Epithelial cell of esophagus (primary cell): Measurements from ENCODE around the gene SLC13A2.

ENCODE experiments used
- DNase-seq: peaks from one replicate; pipeline ENCODE4 v3.0.0; 2010; ENCODE audit warnings: low read depth
- H3K4me3 ChIP-seq: 2 replicates; pipeline ENCODE4 v1.5.1; 2011; ENCODE audit warnings: mild to moderate bottlenecking, low read length, control low read depth
- TF ChIP-seq, protein P1 (sequence below): IDR thresholded peaks from 2 replicates; pipeline ENCODE4 v1.5.1; 2011; ENCODE audit warnings: low read depth, mild to moderate bottlenecking, low read length, control low read depth, inconsistent platforms; ENCODE audit not compliant: insufficient read depth; ENCODE audit errors: missing control alignments

The SLC13A2 gene

DNA sequence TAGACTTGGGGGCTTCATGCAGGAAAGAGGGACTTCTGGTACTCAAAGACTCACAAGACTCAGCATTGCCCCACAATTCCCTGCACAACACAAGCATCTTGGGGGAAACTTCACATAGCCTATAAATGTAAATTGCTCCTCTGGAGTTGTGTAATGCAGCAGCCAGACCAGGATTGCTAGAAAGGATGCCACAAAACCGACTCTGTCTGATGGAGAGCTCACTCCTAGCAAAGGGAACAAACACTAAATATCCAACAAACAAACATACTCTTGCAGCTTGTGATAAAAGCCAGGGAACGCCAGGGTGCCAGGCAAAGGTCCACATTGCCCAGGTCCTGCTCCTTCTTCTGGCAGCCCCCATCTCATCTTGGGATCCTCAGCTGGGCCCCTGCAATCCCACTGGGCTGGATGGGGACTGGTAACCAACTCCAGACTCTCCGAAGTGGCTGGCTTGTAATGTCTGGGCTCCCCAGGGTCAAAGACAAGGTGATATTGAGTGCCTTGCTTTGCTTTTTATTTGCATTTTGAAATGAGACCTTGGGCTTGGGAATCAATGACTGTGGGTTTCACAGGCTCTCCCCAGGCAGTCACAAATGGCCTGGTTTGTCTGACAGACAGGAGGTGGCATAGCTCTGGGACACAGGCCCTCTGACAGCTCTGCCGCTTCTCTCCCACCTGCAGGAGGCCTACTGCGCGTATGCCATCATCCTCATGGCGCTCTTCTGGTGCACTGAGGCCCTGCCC is 15.3 kb downstream of the SLC13A2 start:
- DNase-seq: no peak
- TF ChIP-seq, protein P1, sequence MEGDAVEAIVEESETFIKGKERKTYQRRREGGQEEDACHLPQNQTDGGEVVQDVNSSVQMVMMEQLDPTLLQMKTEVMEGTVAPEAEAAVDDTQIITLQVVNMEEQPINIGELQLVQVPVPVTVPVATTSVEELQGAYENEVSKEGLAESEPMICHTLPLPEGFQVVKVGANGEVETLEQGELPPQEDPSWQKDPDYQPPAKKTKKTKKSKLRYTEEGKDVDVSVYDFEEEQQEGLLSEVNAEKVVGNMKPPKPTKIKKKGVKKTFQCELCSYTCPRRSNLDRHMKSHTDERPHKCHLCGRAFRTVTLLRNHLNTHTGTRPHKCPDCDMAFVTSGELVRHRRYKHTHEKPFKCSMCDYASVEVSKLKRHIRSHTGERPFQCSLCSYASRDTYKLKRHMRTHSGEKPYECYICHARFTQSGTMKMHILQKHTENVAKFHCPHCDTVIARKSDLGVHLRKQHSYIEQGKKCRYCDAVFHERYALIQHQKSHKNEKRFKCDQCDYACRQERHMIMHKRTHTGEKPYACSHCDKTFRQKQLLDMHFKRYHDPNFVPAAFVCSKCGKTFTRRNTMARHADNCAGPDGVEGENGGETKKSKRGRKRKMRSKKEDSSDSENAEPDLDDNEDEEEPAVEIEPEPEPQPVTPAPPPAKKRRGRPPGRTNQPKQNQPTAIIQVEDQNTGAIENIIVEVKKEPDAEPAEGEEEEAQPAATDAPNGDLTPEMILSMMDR: no peak
- H3K4me3 ChIP-seq: no peak overlapping the region

DNA sequence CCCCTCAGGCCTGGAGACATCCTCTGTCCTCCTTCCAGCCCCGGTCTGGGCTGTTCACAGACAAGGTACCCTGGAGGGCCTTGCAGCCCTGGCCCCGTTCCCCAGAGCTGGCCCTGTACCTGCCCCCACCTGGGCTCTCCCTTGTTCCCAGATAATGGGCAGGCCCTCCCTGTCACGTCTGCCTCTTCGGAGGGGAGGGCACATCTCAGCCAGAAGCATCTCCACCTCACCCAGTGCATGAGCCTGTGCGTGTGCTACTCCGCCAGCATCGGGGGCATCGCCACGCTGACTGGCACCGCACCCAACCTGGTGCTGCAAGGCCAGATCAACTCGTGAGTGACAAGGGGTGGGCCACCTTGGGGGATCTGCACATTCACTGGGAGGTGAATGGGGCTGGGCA is 17.8 kb downstream of the SLC13A2 start:
- H3K4me3 ChIP-seq: no peak overlapping the region
- no peak for DNase-seq
- TF ChIP-seq, protein P1: no peak

DNA sequence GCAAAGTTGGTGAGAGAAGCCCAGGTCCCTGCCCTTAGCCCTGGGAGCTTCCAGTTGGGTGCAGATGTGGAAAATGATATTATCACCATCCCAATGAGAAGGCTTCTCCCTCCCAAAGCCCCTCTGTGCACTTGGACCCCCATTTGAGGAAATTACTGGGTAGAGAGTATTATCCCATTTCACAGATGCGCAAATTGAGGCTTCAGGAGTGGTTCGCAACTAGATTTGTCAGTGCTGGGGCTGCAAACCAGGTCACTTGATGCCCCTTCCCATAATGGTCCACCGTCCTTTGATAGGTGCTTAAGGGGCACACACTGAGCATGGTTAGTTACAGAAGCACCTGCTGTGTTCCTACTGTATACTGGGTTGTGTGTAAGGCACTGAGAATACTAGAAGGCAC is 18.4 kb downstream of the SLC13A2 start:
- no peak overlapping the region for H3K4me3 ChIP-seq
- TF ChIP-seq, protein P1: no peak
- no peak for DNase-seq

DNA sequence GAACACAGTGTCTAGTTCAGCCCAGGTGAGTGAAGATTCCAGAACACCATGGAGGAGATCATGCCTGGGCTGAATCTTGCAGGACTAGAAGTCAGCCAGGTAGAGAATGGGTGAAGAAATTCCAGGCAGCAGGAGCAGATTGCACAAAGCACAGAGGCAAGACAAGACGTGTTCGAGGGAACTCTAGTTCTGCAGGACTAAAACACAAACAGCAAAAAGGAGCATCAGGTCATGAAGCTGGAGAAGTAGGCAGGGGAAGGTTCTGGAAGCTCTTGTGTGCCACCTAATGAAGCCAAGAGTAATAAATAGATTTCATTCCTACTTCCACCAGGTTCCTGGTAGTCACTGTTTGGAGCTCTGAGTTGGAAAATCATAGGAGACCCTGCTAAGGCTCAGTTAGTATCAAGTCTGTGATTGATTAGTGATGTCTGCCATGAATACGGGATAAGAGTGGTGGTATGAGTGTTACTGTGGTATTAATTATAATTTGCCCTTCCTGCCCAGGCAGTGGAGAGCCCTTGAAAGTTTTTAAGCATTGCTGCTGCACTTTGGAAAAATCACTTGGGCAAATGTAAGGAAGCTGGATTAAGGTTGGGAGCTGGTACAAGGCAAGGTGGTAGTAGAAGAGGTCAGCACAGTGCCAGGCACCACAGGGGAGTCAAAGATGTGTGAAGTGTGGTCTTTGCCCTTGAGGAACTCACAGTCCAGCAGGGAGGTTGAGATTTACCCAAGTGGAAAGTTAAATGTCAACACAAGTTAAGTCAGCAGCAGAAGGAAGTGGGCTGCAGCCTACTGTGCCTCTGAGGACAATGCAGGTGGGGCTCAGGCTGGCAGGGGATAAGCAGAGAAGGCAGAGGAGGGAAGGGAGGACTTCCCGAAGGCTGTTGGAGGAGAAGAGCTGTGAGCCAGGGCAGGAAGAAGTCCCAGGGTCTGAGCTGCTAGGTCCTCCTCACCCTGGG is 19.2 kb downstream of the SLC13A2 start:
- no peak overlapping the region for H3K4me3 ChIP-seq
- DNase-seq: peak; percentile 95
- TF ChIP-seq, protein P1: peak; percentile 35

DNA sequence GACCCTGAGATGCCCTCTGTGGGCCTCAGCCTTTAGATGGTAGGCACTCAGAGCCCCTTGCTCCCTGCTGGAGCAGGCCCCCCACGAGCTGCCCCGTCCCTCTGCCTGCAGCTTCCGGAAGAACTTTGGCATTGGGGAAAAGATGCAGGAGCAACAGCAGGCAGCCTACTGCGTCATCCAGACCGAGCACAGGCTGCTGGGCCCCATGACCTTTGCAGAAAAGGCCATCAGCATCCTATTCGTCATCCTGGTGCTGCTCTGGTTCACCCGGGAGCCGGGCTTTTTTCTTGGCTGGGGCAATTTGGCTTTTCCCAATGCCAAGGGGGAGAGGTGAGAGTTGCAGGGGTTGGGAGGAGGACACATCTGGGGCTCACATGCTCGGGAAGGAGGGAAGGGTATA is 20.0 kb downstream of the SLC13A2 start:
- no peak overlapping the region for H3K4me3 ChIP-seq
- no peak for DNase-seq
- TF ChIP-seq, protein P1: no peak

DNA sequence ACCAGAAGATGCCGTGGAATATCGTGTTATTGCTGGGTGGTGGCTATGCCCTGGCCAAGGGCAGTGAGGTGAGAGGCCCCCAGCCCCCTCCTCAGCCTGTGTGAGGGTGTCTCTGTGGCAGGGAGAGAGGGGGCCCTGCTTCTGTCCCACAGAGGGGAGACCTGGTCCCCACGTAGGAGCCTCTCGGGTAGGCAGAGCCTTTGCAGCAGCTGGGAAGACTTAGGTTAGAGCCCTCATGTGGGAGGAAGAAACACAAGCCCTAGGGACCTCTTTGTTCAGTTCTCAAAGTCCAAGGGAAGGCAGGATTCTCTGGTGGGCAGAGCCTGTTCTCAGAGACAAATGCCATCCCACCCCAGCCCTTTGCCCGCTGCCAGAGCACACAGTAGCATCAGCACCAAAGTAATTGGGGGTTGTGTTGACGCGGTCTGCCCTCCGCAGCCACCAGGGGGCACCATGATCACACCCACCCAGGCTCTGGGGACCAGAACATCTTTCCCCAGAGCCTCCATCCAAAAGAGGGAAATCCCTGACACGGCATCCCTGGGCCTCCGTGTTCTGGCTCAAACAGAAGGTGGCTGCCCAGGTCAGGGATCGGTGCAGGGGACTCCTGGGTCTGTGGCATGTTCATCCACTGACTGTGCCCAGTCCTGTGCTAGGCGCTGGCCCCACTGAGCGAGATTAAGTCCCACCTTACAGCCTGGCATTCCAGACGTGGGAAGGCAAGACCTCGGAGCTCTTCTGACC is 21.2 kb downstream of the SLC13A2 start:
- TF ChIP-seq, protein P1: peak; percentile 87
- DNase-seq: peak; percentile 75
- H3K4me3 ChIP-seq: no peak overlapping the region
